Embryonic facial prominence (tissue), 1 donor: ENCODE results near the gene MDH2.
"Not testable (repeated sequence)": the region's sequence is repeated elsewhere in the genome, so short reads cannot be mapped to it uniquely, and the experiment has no call there.

Experiments
- DNase-seq: peaks from one replicate; pipeline ENCODE4 v3.0.0-alpha.2; 2016; ENCODE audit errors: extremely low spot score

Gene MDH2

DNA sequence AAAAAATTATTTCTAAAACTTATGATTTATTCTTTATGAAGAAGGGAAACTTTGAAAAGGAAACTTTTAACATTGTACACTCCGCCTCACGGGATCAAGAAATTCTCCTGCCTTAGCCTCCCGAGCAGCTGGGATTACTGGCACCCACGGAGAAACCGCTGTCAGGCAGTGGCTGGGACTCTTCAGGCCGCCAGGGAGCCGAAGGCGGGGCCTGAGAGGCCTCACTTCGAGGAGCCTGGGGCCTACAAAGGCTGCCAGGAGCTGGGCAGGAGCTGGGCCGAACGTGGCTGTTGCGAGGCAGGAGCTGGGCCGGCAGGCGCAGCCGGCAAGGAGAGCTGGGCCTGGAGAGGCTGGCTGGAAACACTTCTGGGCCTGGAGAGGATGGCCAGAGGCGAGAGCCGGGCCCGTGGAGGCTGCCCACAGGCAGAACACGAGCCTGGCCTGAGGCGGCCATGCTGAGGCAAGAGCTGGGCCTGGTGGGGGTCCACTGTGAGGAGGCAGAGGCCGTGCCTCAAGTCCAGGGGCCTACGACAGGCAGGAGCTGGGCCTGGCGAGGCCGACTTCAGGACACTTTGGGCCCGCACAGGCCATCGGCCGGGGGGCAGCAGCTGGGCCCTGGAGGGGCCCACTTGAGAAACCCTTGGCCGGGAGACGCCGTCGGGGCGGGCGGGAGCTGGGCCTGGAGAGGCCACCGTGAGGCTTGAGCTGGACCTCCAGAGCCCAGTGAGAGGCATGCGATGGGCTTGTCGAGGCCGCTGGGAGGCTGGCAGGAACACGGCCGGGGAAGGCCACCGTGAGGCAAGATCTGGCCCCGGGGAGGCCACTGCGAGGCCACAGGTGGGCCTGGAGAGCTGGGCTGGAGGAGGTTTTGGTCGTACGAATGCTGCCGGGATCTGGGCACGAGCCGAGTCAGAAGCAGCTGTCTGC lies 23.7 kb downstream of the MDH2 start:
- no peak for DNase-seq

GRCh38 chr7:76072243-76073148 lies 24.6 kb downstream of the MDH2 start:
- DNase-seq, result no peak

- no peak for DNase-seq
Measured at GRCh38 chr7:76073335-76073990, 25.6 kb downstream of the MDH2 start.

GRCh38 chr7:76074306-76074971 lies 26.5 kb downstream of the MDH2 start:
- DNase-seq, result no peak

DNA sequence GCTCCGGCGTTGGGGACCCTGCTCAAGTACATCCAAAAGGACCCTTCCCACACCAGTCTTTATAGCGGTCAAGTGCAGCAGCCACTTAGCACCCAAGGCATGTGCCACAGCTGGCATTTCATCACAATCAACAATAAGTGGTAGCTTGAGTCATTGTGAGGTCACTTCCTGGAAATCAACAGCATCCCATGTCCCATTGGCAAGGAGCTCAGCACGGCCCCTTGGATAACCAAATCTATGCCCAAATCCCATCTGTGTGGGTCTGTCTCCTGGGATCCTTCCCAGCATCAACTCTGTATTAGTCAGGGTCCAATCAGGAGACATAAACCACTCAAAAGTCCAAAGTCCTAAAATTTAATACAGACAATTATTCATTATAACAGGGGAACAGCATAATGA lies 27.1 kb downstream of the MDH2 start:
- DNase-seq, result no peak

DNA sequence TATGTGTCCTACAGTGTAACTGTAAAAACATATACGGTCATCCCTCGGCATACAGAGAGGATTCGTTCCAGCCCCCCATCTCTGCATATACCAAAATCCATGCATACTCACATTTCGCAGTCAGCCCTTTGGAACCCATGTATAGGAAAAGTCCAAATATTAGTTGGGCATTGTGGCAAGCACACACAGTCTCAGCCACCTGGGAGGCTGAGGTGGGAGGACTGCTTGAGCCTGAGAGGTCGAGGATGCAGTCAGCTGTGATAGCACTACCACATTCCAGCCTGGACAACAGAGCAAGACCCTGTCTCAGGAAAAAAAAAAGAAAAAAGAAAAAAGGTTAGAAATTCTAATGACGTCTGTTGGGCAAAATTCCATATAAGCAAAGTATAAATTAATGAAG lies 29.1 kb downstream of the MDH2 start:
- DNase-seq, result no peak

DNA sequence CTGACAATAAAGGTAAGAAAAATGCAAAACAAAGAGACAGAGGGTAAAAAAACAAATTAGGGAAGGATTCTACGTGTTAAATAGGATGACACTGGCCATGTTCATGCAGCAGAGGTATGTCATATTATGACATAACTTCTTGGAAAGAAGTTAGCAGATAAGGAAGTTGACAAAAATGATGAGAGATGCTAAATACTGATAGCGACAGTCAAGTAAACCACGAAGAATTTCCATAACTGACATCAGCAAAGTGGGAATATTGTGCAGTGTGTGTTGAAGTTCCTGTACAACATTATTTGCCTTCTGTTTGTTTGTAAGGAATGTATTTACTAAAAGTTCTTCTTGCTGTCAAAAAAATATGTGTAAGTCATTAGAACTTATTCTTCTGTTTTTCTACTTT lies 29.5 kb downstream of the MDH2 start:
- DNase-seq, result no peak

DNA sequence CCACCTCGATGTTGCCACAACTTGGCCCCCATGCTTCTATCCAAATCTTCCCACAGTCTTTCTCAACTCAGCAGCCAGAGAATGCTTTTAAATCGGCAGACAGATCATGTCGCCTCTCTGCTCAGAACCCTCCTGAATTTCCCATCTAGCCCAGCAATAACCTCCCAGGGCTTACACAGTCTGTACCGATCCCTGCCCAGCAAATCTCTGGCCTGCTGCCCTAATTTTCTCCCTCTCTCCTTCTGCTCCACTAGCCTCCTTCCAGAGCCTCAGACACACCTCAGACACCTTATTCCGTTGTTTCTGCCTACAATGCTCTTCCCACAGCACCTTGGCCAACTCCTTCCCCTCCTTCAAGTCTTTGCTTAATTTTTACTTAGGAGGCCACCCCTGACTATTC lies 32.3 kb downstream of the MDH2 start:
- no peak for DNase-seq

DNA sequence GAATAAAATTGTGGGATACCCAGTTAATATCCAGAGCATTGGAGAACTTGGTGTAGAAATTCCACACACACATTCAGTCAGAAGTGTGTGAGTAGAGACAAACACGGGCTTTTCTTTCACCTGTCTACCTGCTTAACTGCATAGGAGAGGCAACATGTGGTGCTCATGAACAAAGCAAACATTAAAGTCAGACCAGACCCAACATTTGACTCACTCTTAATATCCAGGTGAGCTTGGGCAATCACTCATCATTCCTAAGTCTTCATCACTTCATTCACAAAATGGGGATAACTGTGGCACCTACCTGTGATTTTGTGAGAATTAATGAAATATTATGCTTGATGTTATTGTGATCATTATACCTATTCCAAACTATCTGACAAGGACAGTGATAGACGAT lies 36.2 kb downstream of the MDH2 start:
- not testable (repeated sequence) for DNase-seq

GRCh38 chr7:76086070-76086469 lies 38.2 kb downstream of the MDH2 start:
- no peak for DNase-seq

- DNase-seq, result not testable (repeated sequence)
Measured at GRCh38 chr7:76087362-76087791, 39.5 kb downstream of the MDH2 start.

GRCh38 chr7:76089865-76090475 lies 42.1 kb downstream of the MDH2 start:
- DNase-seq, result no peak

- no peak for DNase-seq
Measured at GRCh38 chr7:76091506-76091905, 43.6 kb downstream of the MDH2 start.

DNA sequence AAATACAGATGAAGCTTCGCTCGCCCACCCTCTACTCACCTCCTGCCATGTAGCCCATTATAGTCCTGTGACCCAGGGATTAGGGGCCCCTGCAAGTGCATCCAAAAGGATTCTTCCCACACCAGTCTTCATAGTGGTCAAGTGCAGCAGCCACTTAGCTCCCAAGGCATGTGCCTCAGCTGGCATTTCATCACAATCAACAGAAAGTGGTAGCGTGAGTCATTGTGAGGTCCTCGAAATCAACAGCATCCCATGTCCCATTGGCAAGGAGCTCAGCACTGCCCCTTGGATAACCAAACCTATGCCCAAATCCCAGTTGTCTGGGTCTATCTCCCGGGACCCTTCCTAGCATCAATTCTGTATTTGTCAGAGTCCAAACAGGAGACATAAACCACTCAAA lies 45.6 kb downstream of the MDH2 start:
- not testable (repeated sequence) for DNase-seq

DNA sequence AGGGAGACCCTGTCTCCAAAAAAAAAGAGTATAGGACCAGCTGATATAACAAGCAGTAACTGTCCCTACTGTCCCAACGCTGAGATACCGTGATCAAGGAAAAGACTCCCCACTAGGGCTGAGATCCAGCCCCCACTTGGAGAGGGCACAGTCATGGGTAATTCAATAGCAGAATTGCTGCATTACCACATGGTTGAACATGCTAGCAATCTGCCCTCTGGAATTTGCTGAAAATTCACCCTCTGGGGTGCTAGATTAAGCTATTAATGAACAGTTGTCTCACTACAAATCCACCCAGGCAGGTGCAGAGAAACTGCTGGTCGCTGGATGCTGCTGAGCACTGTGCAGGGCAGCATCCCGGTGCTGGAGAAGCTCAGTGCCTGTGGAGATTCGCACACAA lies 46.4 kb downstream of the MDH2 start:
- not testable (repeated sequence) for DNase-seq

- no peak for DNase-seq
Measured at GRCh38 chr7:76095908-76096307, 48.0 kb downstream of the MDH2 start.

GRCh38 chr7:76101693-76102437 lies 54.0 kb downstream of the MDH2 start:
- not testable (repeated sequence) for DNase-seq

GRCh38 chr7:76103788-76104187 lies 55.9 kb downstream of the MDH2 start:
- not testable (repeated sequence) for DNase-seq

DNA sequence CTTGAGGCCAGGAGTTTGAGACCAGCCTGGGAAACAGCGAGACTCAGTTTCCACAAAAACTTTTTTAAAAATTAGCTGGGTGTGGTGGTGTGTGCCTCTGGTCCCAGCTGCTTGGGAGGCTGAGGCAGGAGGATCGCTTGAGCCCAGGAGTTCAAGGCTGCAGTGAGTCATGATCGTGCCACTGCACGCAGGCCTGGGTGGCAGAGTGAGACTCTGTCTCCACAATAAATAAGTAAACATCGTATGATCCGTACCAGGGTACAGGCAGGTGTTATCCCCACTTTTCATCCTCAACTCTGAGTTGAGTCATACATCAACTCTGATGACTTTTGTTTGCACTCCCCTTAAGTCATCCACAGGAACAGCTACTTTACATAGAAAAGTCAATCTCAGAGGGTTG lies 58.2 kb downstream of the MDH2 start:
- not testable (repeated sequence) for DNase-seq

DNA sequence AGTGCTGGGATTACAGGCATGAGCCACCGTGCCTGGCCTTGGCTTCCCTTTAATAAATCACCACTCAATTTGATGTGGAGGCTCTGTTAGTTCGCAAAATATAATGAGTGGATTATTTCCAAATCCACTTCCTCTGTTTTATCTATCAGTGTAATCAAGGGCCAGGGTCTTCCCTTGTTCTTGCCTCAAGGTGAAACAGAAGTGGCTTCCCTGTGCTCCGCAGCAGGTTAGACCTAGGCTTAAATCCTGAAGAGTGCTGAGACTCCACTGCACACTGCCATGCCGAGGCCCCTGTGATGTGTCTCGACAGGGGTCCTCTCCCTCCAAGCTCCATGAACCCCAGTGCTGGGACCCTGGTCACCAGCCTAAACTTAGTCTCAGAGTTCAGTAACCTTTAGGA lies 59.0 kb downstream of the MDH2 start:
- DNase-seq, result no peak
